LNCAP (cell line): ENCODE data around the gene OSBPL6.

Experiments
- TF ChIP-seq, protein P1 (sequence below): fragments of 450-650 bp; IDR thresholded peaks from 2 replicates; pipeline ENCODE4 v1.5.1; 2017; ENCODE audit warnings: mild to moderate bottlenecking

OSBPL6 gene

DNA sequence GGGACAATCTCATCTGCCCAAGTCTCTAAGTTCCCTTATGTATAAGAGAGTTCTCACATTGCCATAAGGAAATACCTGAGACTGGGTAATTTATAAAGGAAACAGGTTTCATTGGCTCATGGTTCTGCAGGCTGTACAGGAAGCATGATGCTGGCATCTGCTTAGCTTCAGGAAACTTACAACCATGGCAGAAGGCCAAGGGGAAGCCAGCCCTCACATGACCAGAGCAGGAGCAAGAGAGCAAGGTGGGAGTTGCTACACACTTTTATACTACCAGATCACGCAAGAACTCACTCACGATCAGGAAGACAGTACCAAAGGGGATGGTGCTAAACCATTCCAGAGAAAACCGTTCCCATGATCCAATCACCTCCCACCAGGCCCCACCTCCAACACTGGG, 182.7 kb downstream of the OSBPL6 start:
- TF ChIP-seq, protein P1, sequence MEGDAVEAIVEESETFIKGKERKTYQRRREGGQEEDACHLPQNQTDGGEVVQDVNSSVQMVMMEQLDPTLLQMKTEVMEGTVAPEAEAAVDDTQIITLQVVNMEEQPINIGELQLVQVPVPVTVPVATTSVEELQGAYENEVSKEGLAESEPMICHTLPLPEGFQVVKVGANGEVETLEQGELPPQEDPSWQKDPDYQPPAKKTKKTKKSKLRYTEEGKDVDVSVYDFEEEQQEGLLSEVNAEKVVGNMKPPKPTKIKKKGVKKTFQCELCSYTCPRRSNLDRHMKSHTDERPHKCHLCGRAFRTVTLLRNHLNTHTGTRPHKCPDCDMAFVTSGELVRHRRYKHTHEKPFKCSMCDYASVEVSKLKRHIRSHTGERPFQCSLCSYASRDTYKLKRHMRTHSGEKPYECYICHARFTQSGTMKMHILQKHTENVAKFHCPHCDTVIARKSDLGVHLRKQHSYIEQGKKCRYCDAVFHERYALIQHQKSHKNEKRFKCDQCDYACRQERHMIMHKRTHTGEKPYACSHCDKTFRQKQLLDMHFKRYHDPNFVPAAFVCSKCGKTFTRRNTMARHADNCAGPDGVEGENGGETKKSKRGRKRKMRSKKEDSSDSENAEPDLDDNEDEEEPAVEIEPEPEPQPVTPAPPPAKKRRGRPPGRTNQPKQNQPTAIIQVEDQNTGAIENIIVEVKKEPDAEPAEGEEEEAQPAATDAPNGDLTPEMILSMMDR: no peak

DNA sequence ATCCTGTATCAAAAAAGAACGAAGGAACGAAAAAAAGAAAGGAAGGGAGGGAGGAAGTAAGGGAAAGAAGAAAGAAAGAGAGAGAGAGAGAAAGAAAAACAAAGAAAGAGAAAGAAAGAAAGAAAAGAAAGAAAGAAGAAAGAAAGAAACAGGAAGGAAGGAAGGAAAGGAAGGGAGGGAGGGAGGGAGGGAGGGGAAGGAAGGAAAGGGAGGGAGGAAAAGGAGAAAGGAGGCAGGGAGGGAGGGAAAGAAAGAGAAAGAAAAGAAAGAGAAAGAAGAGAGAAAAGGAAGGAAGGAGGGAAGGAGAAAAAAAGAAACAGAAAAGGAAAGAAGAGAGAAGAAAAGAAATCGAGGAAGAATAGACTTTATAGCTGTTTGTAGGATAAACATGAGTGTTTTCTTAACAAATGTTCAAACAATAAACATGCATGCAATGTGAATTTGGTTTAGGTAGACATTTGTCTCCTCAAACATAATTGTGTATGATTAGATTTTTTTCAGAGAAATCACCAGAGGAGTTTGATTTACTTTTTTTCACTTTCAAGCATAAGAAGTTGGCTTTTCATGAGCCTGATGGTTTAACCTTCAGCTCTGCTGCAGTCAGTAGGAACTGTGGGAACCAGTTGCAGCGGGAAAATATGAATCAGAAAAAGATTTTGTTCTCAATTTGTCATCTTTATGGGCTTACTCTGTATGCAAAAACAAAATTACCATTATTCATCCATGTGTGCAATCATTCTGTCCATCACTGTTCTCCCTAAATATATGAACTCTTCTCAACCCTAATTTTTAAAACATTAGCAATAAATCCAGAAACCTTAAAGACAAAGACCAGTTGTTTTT, 185.1 kb downstream of the OSBPL6 start:
- TF ChIP-seq, protein P1: no peak

DNA sequence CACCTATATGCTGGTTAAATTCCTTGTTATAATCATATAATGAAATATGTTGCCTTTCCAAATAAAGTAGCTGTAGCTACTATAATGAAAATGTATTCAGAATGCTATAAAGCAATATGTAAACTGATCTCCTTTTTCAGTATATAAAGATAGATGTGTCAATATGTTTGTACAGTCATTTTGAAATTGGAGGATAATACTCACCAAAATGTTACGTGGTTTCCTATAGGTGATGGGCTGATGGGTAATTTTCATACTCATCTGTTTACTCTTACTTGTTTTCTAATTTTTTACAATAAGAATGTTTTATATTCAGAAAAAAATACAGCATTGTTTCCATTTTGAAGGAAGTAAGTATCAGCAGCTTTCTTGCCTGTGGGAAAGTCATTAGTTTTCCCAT, 186.5 kb downstream of the OSBPL6 start:
- TF ChIP-seq, protein P1: no peak

DNA sequence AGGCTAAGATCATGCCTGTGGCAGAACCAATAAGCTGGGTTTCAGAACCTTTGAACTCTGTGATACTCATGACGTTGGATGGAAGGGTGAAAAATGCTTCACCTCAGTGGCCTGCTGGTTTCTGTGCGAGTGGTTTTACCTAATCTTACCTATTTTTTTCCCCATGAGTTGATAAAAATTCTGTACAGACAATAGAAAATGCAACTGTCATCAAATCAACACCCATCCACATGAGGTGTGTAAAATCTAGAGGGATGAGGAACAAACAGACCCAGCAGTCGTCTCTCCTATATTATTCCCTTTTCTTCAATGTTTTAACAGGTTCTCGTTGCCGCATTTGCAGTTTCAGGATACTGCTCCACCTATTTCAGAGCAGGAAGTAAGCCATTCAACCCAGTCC, 189.4 kb downstream of the OSBPL6 start:
- TF ChIP-seq, protein P1: no peak

DNA sequence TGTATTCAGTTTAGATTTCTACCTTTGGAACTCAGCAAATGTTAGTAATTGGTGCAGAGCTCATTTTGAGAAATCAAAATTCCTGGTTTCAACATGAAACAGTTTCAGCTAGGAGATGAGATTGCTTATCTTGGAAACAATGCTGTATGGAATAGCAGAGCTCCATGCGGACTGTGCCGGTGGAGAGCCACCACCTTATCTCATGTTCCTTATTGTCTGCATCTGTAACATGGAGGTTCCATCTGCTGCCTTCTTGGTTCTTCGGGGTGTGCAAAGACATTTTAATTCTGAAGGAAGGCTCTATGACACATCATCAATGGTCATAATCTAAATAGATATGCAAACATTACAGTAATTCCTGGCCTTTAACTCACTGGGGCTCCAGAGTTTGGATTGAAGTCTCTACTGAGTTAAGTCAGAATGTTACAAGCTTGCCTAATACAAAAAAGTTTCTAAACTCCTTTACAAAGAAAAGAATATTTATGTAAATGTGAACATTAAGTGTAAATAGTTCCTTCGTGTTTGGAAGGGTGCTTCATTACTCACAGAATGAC, 191.4 kb downstream of the OSBPL6 start:
- TF ChIP-seq, protein P1: no peak

DNA sequence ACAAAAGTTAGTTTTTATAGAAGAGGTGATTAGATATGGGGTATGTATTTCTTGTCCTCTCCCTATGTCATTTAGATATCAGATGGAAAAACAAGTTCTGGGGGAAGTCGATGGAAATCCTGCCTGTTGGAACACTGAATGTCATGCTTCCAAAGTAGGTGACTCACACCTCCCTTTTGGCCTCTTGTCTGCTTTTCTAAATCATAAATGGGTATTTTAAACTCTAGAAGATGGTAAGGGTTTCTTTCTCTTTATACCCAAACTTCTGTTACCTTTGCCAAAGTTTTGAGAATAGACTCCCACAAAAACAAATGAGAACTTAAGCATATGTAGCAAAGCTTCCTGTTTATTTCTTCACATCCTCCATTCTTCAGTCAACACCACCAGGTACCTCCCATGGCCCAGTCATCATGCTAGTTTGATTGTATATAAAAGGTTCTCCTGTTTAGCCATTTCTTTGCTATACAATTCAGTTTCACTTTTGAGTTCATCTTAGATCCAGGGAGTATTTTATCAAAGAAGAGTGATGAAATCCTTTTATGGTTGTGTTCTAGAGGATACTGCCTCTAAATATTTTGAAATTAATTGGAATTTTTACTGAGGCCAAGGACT, 192.8 kb downstream of the OSBPL6 start:
- TF ChIP-seq, protein P1: no peak

DNA sequence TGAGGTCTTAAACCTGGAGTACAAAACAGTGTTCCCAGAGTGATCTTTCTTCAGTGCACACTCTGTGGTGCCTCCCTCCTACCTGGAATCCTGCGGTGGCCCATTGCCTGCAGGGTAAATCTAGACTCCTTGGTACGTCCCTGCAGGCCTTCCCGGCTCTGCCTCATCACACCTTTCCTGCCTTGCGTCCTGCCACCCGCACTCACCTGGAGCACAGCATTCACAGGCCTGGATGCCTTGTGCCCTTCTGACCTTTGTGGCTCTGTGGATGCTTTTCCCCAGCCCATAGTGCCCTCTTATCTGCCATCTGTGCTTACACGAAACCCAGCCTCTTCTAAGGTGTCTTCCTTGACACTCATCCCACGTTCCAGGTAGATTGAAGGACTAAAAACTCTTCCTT, 194.0 kb downstream of the OSBPL6 start:
- TF ChIP-seq, protein P1: no peak
